Natural killer cell (primary cell): ENCODE measurements around the gene SKI. TPM values are rescaled to one million over a fixed set of nuclear protein-coding genes. Genes with fewer than 3 reads are reported as not detected.
A peak's percentile ranks its signal among the peaks of the same experiment; 100 is the strongest.
"Not testable (repeated sequence)": the region's sequence is repeated elsewhere in the genome, so short reads cannot be mapped to it uniquely, and the experiment has no call there.

Source experiments
- ATAC-seq, 3 donors: fragments of 150-1000 bp in 2 of 3; fragments of 200-7000 bp in 1 of 3; cut with Tn5 transposase; 1 replicate in 1 of 3; 2 replicates in 2 of 3; pipeline ENCODE4 v1.10.0; 2021; ENCODE audit warnings: mild to moderate bottlenecking in 2 of 3, moderate library complexity in 2 of 3
- DNase-seq, 2 donors: peaks; one replicate each; pipeline versions ENCODE4 v3.0.0 to v3.0.0-alpha.2; 2013 to 2021; ENCODE audit warnings: mixed read lengths in 1 of 2
- H3K27ac ChIP-seq: one replicate; pipeline ENCODE4 v1.5.1; 2013; ENCODE audit warnings: mild to moderate bottlenecking, low read length
- H3K27me3 ChIP-seq: one replicate; pipeline ENCODE4 v1.6.1; 2013; ENCODE audit warnings: low read length; ENCODE audit not compliant: control insufficient read depth, insufficient read depth
- H3K36me3 ChIP-seq: one replicate; pipeline ENCODE4 v1.6.1; 2013; ENCODE audit warnings: low read length; ENCODE audit not compliant: control insufficient read depth, insufficient read depth
- H3K4me1 ChIP-seq: one replicate; pipeline ENCODE4 v1.6.1; 2013; ENCODE audit warnings: low read length; ENCODE audit not compliant: control insufficient read depth, insufficient read depth
- H3K4me3 ChIP-seq: one replicate; pipeline ENCODE4 v1.5.1; 2013; ENCODE audit warnings: low read length
- H3K9me3 ChIP-seq: one replicate; pipeline ENCODE4 v1.6.1; 2013; ENCODE audit warnings: low read length; ENCODE audit not compliant: control insufficient read depth, insufficient read depth
- H3K27ac Mint-ChIP-seq, 2 donors: one replicate each; pipeline ENCODE4 v1.8.0; 2022; ENCODE audit warnings: mild to moderate bottlenecking in 2 of 2, mixed read lengths in 2 of 2, moderate library complexity in 1 of 2
- H3K27me3 Mint-ChIP-seq, 2 donors: one replicate each; pipeline ENCODE4 v1.8.0; 2022; ENCODE audit warnings: low read depth in 2 of 2, mixed read lengths in 2 of 2
- H3K36me3 Mint-ChIP-seq: one replicate; pipeline ENCODE4 v1.8.0; 2022; ENCODE audit warnings: mixed read lengths
- H3K4me1 Mint-ChIP-seq, 2 donors: one replicate each; pipeline ENCODE4 v1.8.0; 2022; ENCODE audit warnings: mixed read lengths in 2 of 2
- H3K4me3 Mint-ChIP-seq: one replicate; pipeline ENCODE4 v1.8.0; 2022; ENCODE audit warnings: mild to moderate bottlenecking, moderate library complexity, mixed read lengths
- H3K9me3 Mint-ChIP-seq, 2 donors: one replicate each; pipeline ENCODE4 v1.8.0; 2022; ENCODE audit warnings: mixed read lengths in 2 of 2
- CTCF ChIP-seq: fragments of 200-600 bp; IDR thresholded peaks from one replicate; pipeline ENCODE4 v1.8.0; 2022; ENCODE audit warnings: antibody characterized with exemption
- WGBS: methylation state at CpG from one replicate; pipeline ENCODE4 v1.1.7; 2013; ENCODE audit warnings: missing lambda C conversion rate; ENCODE audit not compliant: insufficient coverage; 5-methylcytosine and 5-hydroxymethylcytosine counted together
- intact Hi-C: fragments of 100-400 bp; cut with micrococcal nuclease; formaldehyde crosslinking; loops from one replicate; pipeline ENCODE4 v1.14.2; 2022
- total RNA-seq, 4 donors: library from RNA; stranded (reverse); fragments of 120-200 nt in 1 of 4; gene quantifications; one replicate each; pipeline versions ENCODE4 v1.2.3 to v1.2.4, GENCODE V29; 2013 to 2022

Gene SKI
- total RNA-seq, 3 donors from 2014 or later (not counting 1 experiment from before 2014, with no cell fraction given) = 96.9 to 145 (median 140) TPM

- 91% methylated on average over 16 of the region's 16 CpGs for WGBS
Observed at GRCh38 chr1:2323451-2323974, 95.4 kb downstream of the SKI start.

GRCh38 chr1:2324553-2325366 is 96.6 kb downstream of the SKI start:
- Mint-ChIP-seq H3K27me3 (peaks cover 0 to 7% of the 10 kb centered on the region in 2 donors), H3K4me1 (peaks cover 0 to 6% of the 10 kb centered on the region in 2 donors), H3K4me3 (no peak overlapping the region), H3K36me3 (no peaks in the 10 kb centered on the region), H3K9me3 (no peaks in the 10 kb centered on the region), H3K27ac (peak overlapping the region; percentile 50 to 87)
- H3K9me3 ChIP-seq = no peaks in the 10 kb centered on the region
- no peaks in the 10 kb centered on the region for H3K36me3 ChIP-seq
- no peaks in the 10 kb centered on the region for H3K4me1 ChIP-seq
- no peak for TF ChIP-seq CTCF
- no peak overlapping the region for H3K27ac ChIP-seq
- DNase-seq (no peak), ATAC-seq (peak in 1 of 3 donors; percentile 18)
- H3K27me3 ChIP-seq = no peaks in the 10 kb centered on the region
- WGBS = 93% methylated on average over 18 of the region's 18 CpGs
- intact Hi-C loops = no loop called here
- no peak overlapping the region for H3K4me3 ChIP-seq

More at GRCh38 chr1:2323451-2323974, 95.4 kb downstream of the SKI start:
- H3K27me3 ChIP-seq = no peaks in the 10 kb centered on the region
- H3K9me3 ChIP-seq = no peaks in the 10 kb centered on the region
- H3K36me3 Mint-ChIP-seq = no peaks in the 10 kb centered on the region
- H3K4me3 Mint-ChIP-seq = no peak overlapping the region
- DNase-seq (no peak), ATAC-seq (no peak)
- intact Hi-C loops = no loop called here
- H3K27ac ChIP-seq = no peak overlapping the region
- TF ChIP-seq CTCF = no peak
- H3K27me3 Mint-ChIP-seq = peaks cover 0 to 7% of the 10 kb centered on the region in 2 donors
- H3K36me3 ChIP-seq = no peaks in the 10 kb centered on the region
- H3K4me1 ChIP-seq = peaks cover 5% of the 10 kb centered on the region
- no peaks in the 10 kb centered on the region for H3K9me3 Mint-ChIP-seq
- H3K4me3 ChIP-seq = no peak overlapping the region
- no peak overlapping the region for H3K27ac Mint-ChIP-seq
- H3K4me1 Mint-ChIP-seq = peaks cover 0 to 6% of the 10 kb centered on the region in 2 donors

- no peak overlapping the region for H3K4me3 Mint-ChIP-seq
- H3K36me3 Mint-ChIP-seq = no peaks in the 10 kb centered on the region
- H3K27ac Mint-ChIP-seq = no peak overlapping the region
- H3K4me3 ChIP-seq = no peak overlapping the region
- no peak for ATAC-seq
- TF ChIP-seq CTCF = no peak
- peaks cover 0 to 6% of the 10 kb centered on the region in 2 donors for H3K4me1 Mint-ChIP-seq
- no peak overlapping the region for H3K27ac ChIP-seq
- H3K9me3 Mint-ChIP-seq = no peaks in the 10 kb centered on the region
- intact Hi-C loops = no loop called here
- H3K27me3 Mint-ChIP-seq = peaks cover 0 to 7% of the 10 kb centered on the region in 2 donors
- H3K36me3 ChIP-seq = no peaks in the 10 kb centered on the region
- DNase-seq = no peak
- WGBS = 89% methylated on average over 21 of the region's 21 CpGs
- H3K9me3 ChIP-seq = no peaks in the 10 kb centered on the region
- no peaks in the 10 kb centered on the region for H3K4me1 ChIP-seq
- no peaks in the 10 kb centered on the region for H3K27me3 ChIP-seq
Observed at GRCh38 chr1:2326524-2326923, 98.4 kb downstream of the SKI start.

GRCh38 chr1:2327162-2327561 is 99.0 kb downstream of the SKI start:
- H3K9me3 ChIP-seq, H3K4me3 Mint-ChIP-seq, H3K36me3 ChIP-seq, ATAC-seq, H3K36me3 Mint-ChIP-seq, H3K4me1 Mint-ChIP-seq, intact Hi-C loops, H3K27me3 Mint-ChIP-seq, H3K9me3 Mint-ChIP-seq, H3K27me3 ChIP-seq, H3K27ac ChIP-seq, H3K4me3 ChIP-seq, H3K4me1 ChIP-seq, DNase-seq: not testable (repeated sequence)
- WGBS = 92% methylated on average over 2 of the region's 2 CpGs
- peak overlapping the region; percentile 1 to 18 for H3K27ac Mint-ChIP-seq
